Suprapubic skin (tissue), 4 donors: ENCODE results near the gene GPSM1.

Source experiments
- POLR2A ChIP-seq, 2 donors: fragments of 450-650 bp; IDR thresholded peaks; one replicate each; pipeline ENCODE4 v1.6.1; 2017; ENCODE audit warnings: antibody characterized with exemption in 2 of 2, mild to moderate bottlenecking in 2 of 2, moderate library complexity in 2 of 2
- POLR2AphosphoS5 ChIP-seq, 3 donors: sonication (generic); formaldehyde crosslinking; IDR thresholded peaks; one replicate each; pipeline ENCODE4 v1.6.1; 2017; ENCODE audit warnings: antibody characterized with exemption in 3 of 3
- TF ChIP-seq, protein P1 (sequence below), 2 donors: fragments of 200-600 bp in 1 of 2; fragments of 450-650 bp in 1 of 2; sonication (generic) in 1 of 2; IDR thresholded peaks; one replicate each; pipeline ENCODE4 v1.5.1; 2016 to 2019; ENCODE audit warnings: antibody characterized with exemption in 2 of 2, mild to moderate bottlenecking in 1 of 2, moderate library complexity in 1 of 2

DNA sequence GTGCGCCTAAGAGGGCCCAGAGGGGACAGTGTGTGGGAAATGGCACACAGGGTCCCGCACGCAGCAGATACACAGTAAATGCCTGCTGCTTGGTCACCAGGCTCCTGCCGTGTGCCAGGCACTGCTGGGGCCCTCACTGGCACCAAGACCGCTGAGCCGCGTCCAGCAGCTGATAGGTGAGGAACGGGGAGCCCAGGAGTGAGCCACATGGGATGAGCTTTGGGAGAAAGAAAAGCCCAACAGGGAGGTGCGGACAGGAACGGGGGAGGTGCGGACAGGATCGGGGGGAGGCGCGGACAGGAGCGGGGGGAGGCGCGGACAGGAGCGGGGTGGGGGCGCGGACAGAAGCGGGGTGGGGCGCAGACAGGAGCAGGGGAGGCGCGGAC lies 16.5 kb downstream of the GPSM1 start:
- TF ChIP-seq, protein P1, sequence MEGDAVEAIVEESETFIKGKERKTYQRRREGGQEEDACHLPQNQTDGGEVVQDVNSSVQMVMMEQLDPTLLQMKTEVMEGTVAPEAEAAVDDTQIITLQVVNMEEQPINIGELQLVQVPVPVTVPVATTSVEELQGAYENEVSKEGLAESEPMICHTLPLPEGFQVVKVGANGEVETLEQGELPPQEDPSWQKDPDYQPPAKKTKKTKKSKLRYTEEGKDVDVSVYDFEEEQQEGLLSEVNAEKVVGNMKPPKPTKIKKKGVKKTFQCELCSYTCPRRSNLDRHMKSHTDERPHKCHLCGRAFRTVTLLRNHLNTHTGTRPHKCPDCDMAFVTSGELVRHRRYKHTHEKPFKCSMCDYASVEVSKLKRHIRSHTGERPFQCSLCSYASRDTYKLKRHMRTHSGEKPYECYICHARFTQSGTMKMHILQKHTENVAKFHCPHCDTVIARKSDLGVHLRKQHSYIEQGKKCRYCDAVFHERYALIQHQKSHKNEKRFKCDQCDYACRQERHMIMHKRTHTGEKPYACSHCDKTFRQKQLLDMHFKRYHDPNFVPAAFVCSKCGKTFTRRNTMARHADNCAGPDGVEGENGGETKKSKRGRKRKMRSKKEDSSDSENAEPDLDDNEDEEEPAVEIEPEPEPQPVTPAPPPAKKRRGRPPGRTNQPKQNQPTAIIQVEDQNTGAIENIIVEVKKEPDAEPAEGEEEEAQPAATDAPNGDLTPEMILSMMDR (IDR thresholded peaks at IDR 0.05), result no peak
- TF ChIP-seq POLR2A (IDR thresholded peaks at IDR 0.05), result no peak
- no peak for TF ChIP-seq POLR2AphosphoS5 (IDR thresholded peaks at IDR 0.05)
